Measurements from ENCODE around the gene NPTN. TPM values are rescaled to one million over a fixed set of nuclear protein-coding genes. Genes with fewer than 3 reads are reported as not detected.

Gene NPTN
- total RNA-seq, 1 experiment from 2014 or later, result 90.9 TPM

DNA sequence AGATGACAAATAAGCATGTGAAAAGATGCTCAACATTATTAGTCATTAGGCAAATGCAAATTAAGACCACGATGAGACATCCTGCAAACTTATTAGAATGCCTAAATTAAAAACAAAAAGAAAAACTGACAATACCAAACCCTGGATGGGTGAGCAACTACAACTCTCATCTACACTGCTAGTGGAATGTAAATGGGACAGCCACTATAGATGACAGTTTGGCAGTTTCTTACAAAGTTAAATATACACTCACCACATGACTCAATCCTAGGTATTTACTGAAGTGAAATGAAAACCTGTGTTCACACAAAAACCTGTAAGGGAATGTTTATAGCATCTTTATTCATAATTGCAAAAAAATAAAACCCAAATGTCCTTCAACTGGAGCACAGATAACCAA, 74.7 kb downstream of the NPTN start (continued):
- no peak for TF ChIP-seq ELF1 (IDR thresholded peaks at IDR 0.05; ENCODE audit: borderline replicate concordance, low read depth)
- TF ChIP-seq YY1 (IDR thresholded peaks at IDR 0.05; ENCODE audit: extremely low read depth, insufficient replicate concordance, low read depth, low read length), result no peak
- TF ChIP-seq EGR1 (IDR thresholded peaks at IDR 0.05; ENCODE audit: low read depth), result no peak
- TF ChIP-seq, protein P1, sequence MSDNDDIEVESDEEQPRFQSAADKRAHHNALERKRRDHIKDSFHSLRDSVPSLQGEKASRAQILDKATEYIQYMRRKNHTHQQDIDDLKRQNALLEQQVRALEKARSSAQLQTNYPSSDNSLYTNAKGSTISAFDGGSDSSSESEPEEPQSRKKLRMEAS (IDR thresholded peaks at IDR 0.05), result no peak
- TF ChIP-seq, protein P2, sequence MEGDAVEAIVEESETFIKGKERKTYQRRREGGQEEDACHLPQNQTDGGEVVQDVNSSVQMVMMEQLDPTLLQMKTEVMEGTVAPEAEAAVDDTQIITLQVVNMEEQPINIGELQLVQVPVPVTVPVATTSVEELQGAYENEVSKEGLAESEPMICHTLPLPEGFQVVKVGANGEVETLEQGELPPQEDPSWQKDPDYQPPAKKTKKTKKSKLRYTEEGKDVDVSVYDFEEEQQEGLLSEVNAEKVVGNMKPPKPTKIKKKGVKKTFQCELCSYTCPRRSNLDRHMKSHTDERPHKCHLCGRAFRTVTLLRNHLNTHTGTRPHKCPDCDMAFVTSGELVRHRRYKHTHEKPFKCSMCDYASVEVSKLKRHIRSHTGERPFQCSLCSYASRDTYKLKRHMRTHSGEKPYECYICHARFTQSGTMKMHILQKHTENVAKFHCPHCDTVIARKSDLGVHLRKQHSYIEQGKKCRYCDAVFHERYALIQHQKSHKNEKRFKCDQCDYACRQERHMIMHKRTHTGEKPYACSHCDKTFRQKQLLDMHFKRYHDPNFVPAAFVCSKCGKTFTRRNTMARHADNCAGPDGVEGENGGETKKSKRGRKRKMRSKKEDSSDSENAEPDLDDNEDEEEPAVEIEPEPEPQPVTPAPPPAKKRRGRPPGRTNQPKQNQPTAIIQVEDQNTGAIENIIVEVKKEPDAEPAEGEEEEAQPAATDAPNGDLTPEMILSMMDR (IDR thresholded peaks at IDR 0.05 in 2 of 3, conservative IDR thresholded peaks at IDR 0.05 in 1 of 3; ENCODE audit: borderline replicate concordance in 1 of 3, insufficient read depth in 1 of 3, low read depth in 2 of 3, low read length in 2 of 3), result no peak

DNA sequence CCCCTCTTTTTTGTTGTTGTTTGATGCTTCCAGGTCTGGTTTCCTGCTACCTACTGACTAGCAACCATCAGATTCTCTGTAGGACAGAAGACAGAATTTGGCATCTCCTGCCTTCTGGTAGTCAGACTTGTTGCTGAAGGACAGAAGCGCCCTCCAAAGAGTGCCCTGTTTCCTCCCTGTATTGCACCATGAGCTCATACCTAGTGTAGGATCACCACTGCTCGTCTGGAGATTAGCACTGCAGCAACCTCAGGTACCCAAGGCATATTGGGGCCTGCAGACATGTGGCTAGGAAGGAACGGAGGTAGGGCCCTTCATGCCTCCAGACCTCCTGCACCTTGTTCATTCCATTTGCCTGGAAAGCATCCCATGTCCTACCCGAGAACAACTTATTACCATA, 78.1 kb downstream of the NPTN start:
- Histone ChIP-seq H3K9me3 (ENCODE audit: control insufficient read depth in 1 of 2, insufficient read depth in 1 of 2, low read depth in 1 of 2, low read length in 2 of 2) (no peaks in the 10 kb centered on the region), H3K4me3 (replicated peaks in 1 of 2; ENCODE audit: low read depth in 1 of 2, low read length in 2 of 2) (no peak overlapping the region), H3K9ac (ENCODE audit: low read length) (no peak overlapping the region), H3K36me3 (ENCODE audit: control insufficient read depth in 1 of 2, insufficient read depth in 2 of 2, low read length in 2 of 2) (peaks cover 10 to 17% of the 10 kb centered on the region in 2 experiments), H3K27me3 (ENCODE audit: insufficient read depth, low read length) (no peaks in the 10 kb centered on the region), H2AFZ (ENCODE audit: low read depth, low read length, poor library complexity, severe bottlenecking) (no peak overlapping the region), H3K4me2 (ENCODE audit: low read length) (no peak overlapping the region), H3K4me1 (ENCODE audit: control insufficient read depth in 1 of 2, insufficient read depth in 2 of 2, low read length in 2 of 2) (no peaks in the 10 kb centered on the region), H4K20me1 (ENCODE audit: insufficient read depth) (no peaks in the 10 kb centered on the region), H3K9me2 (ENCODE audit: insufficient read depth) (no peaks in the 10 kb centered on the region), H3K79me2 (ENCODE audit: insufficient read depth, low read length) (no peaks in the 10 kb centered on the region), H3K27ac (ENCODE audit: low read depth, low read length) (no peak overlapping the region)
- POLR2A ChIA-PET, result no interaction called here
- CTCF ChIA-PET, result interaction anchor here (1.0 kb wide), 1 partner anchor 145 kb away, joined by 3 read pairs; no protein-coding TSS in a partner anchor
- intact Hi-C loops (cut with micrococcal nuclease), result no loop called here
- BruUV-seq (replicated peaks), result no TSS peak
- TF ChIP-seq ELF1 (IDR thresholded peaks at IDR 0.05; ENCODE audit: borderline replicate concordance, low read depth) (no peak), SIN3A (IDR thresholded peaks at IDR 0.05; ENCODE audit: low read depth) (no peak)
- DNase-seq (ENCODE audit: low read depth, low spot score) (no peak), ATAC-seq (no peak)
- RAD21 ChIA-PET (ENCODE audit: low non-redundant PET in 1 of 2, low total read pairs in 2 of 2, uncharacterized antibody in 2 of 2, unreplicated experiment in 2 of 2), result no interaction called here

Data from HCT116 (cell line).